ENCODE results near the gene CYP27A1. TPM values are rescaled to one million over a fixed set of nuclear protein-coding genes. Genes with fewer than 3 reads are reported as not detected.

Gene CYP27A1
- total RNA-seq, 6 experiments from 2014 or later, result 209 to 463 (median 238) TPM

DNA sequence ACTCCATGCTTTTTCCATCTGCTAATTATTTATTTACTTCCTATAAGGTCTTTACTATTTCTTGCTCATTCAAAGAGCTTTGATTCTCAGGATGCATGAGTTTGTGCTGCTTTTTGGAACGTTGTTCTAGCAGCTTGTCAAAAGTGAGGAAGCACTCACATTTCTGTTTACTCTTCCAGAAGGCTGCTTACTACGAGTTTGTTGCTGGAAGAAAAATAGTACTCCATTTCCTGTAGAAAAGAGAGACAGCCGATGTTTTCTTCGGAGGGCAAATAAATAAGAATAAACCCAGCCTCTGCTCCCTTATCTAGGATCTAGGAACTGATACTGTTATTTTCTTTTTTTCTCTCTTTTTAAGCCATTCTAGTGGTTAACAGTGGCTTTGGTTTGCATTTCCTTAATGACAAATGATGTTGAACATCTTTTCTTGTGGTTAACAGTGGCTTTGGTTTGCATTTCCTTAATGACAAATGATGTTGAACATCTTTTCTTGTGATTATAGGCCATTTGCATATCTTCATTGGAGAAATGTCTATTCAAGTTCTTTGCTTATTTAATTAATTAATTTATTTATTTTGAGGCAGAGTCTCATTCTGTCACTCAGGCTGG, 20.5 kb downstream of the CYP27A1 start:
- no peaks in the 10 kb centered on the region for H3K9me3 ChIP-seq
- H3K4me3 ChIP-seq, result no peak overlapping the region
- no peaks in the 10 kb centered on the region for H3K27me3 ChIP-seq
- WGBS (ENCODE audit: insufficient coverage, low coverage, low lambda C conversion rate, missing lambda C conversion rate), result 14% methylated on average over 4 of the region's 4 CpGs
- H3K27ac ChIP-seq, result no peak overlapping the region
- no peak for ATAC-seq
- H3K4me1 ChIP-seq, result peaks cover 0 to 18% (median 8%) of the 10 kb centered on the region in 4 donors
- TF ChIP-seq, protein P1, sequence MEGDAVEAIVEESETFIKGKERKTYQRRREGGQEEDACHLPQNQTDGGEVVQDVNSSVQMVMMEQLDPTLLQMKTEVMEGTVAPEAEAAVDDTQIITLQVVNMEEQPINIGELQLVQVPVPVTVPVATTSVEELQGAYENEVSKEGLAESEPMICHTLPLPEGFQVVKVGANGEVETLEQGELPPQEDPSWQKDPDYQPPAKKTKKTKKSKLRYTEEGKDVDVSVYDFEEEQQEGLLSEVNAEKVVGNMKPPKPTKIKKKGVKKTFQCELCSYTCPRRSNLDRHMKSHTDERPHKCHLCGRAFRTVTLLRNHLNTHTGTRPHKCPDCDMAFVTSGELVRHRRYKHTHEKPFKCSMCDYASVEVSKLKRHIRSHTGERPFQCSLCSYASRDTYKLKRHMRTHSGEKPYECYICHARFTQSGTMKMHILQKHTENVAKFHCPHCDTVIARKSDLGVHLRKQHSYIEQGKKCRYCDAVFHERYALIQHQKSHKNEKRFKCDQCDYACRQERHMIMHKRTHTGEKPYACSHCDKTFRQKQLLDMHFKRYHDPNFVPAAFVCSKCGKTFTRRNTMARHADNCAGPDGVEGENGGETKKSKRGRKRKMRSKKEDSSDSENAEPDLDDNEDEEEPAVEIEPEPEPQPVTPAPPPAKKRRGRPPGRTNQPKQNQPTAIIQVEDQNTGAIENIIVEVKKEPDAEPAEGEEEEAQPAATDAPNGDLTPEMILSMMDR (IDR thresholded peaks at IDR 0.05), result no peak
- no peak for TF ChIP-seq POLR2A (IDR thresholded peaks at IDR 0.05)
- no peak for DNase-seq
- intact Hi-C loops (cut with DNase I), result no loop called here
- no peaks in the 10 kb centered on the region for H3K36me3 ChIP-seq

DNA sequence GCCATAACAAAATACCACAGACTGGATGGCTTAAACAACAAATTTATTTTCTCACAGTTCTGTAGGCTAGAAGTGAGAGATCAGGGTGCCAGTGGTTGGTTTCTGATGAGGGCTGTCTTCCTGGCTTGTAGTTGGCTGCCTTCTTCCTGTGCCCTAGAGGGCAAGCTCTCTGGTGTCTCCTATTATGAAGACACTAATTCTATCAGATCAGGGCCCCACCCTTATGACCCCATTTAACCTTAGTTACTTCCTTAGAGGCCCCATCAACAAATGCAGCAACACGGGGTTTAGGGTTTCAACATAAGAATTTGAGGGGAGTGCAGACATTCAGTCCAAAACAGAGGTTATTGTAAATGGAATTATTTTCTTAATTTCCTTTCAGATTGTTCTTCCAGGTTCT, 22.9 kb downstream of the CYP27A1 start:
- Histone ChIP-seq H3K36me3 (peaks cover 0 to 5% (median 0%) of the 10 kb centered on the region in 4 donors), H3K4me1 (peaks cover 0 to 24% (median 11%) of the 10 kb centered on the region in 4 donors), H3K27me3 (no peaks in the 10 kb centered on the region), H3K9me3 (no peaks in the 10 kb centered on the region), H3K27ac (no peak overlapping the region), H3K4me3 (no peak overlapping the region)
- WGBS (ENCODE audit: insufficient coverage, low coverage, low lambda C conversion rate, missing lambda C conversion rate), result 86% methylated on average over 1 of the region's 1 CpG
- DNase-seq, result no peak
- TF ChIP-seq, protein P1 (IDR thresholded peaks at IDR 0.05), result no peak
- no peak for TF ChIP-seq POLR2A (IDR thresholded peaks at IDR 0.05)
- intact Hi-C loops (cut with DNase I), result no loop called here
- no peak for ATAC-seq

DNA sequence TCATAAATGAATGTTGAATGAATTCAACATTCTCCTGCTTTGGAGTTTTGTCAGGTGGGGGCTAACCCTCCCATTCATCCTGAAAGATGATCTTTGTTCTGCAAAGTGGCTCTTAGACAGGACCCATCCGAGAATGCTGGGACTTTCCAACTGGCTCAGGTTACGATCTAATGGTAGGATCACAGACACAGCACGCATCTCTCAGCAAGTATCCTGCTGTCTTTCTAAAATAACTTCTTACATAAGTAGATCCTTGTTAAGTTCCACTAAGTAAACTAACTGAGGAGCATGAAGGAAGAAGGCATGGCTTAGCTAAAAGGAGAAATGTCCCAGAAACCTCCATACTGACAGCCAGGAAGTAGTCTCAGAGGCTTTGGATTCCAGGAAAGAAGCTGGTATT, 23.7 kb downstream of the CYP27A1 start:
- intact Hi-C loops (cut with DNase I), result no loop called here
- peak in 3 of 4 donors; percentile 16 to 58 (median 29) for ATAC-seq
- WGBS (ENCODE audit: insufficient coverage, low coverage, low lambda C conversion rate, missing lambda C conversion rate), result 36% methylated on average over 3 of the region's 3 CpGs

GRCh38 chr2:218806346-218806978, 24.5 kb downstream of the CYP27A1 start:
- Histone ChIP-seq H3K9me3 (no peaks in the 10 kb centered on the region), H3K36me3 (peaks cover 0 to 22% (median 0%) of the 10 kb centered on the region in 4 donors), H3K27me3 (no peaks in the 10 kb centered on the region), H3K4me1 (peaks cover 0 to 24% (median 11%) of the 10 kb centered on the region in 4 donors), H3K4me3 (no peak overlapping the region), H3K27ac (peak overlapping the region; percentile 7 to 54 (median 41))
- ATAC-seq, result peak; percentile 91 to 93 (median 92)
- TF ChIP-seq, protein P1 (IDR thresholded peaks at IDR 0.05), result no peak
- WGBS (ENCODE audit: insufficient coverage, low coverage, low lambda C conversion rate, missing lambda C conversion rate), result 11% methylated on average over 10 of the region's 10 CpGs
- DNase-seq, result no peak
- intact Hi-C loops (cut with DNase I), result no loop called here

More for the DNA sequence above, 23.7 kb downstream of the CYP27A1 start:
- no peak for DNase-seq
- peak overlapping the region; percentile 3 to 54 (median 7) for H3K27ac ChIP-seq
- H3K9me3 ChIP-seq, result no peaks in the 10 kb centered on the region
- H3K27me3 ChIP-seq, result no peaks in the 10 kb centered on the region
- peaks cover 0 to 13% (median 0%) of the 10 kb centered on the region in 4 donors for H3K36me3 ChIP-seq
- H3K4me1 ChIP-seq, result peaks cover 0 to 24% (median 11%) of the 10 kb centered on the region in 4 donors
- TF ChIP-seq POLR2A (IDR thresholded peaks at IDR 0.05), result no peak
- TF ChIP-seq, protein P1 (IDR thresholded peaks at IDR 0.05), result no peak
- no peak overlapping the region for H3K4me3 ChIP-seq
